BJ (cell line): ENCODE results near the gene TADA1. TPM values are rescaled to one million over a fixed set of nuclear protein-coding genes. Genes with fewer than 3 reads are reported as not detected.

Experiments used
- CTCF ChIA-PET: fragments of 350-600 bp; formaldehyde crosslinking; extraction: SDS; loops from one replicate; lab custom pipeline; 2021; ENCODE audit warnings: antibody characterized with exemption, inconsistent platforms; lab: Yijun Ruan, JAX
- POLR2A ChIA-PET: fragments of 300-600 bp; sonication (Branson Sonifier 250); formaldehyde crosslinking; extraction: SDS; loops from one replicate; lab custom pipeline; 2021; ENCODE audit warnings: antibody characterized with exemption; lab: Charles Lee
- DNase-seq: peaks from one replicate; pipeline ENCODE4 v3.0.0-alpha.2; 2011; ENCODE audit warnings: low read depth
- H3K27me3 ChIP-seq: 2 replicates; pipeline ENCODE4 v1.6.0; 2011; ENCODE audit warnings: low read length; ENCODE audit not compliant: control insufficient read depth, insufficient read depth
- H3K36me3 ChIP-seq: 2 replicates; pipeline ENCODE4 v1.5.1; 2011; ENCODE audit warnings: low read length; ENCODE audit not compliant: control insufficient read depth, insufficient read depth
- H3K4me3 ChIP-seq: 2 replicates; pipeline ENCODE4 v1.5.1; 2011; ENCODE audit warnings: low read depth, mild to moderate bottlenecking, control low read depth, low read length
- CTCF ChIP-seq: IDR thresholded peaks from 2 replicates; pipeline ENCODE4 v1.5.1; 2011; ENCODE audit warnings: low read depth, mild to moderate bottlenecking, control low read depth, inconsistent platforms, low read length, moderate library complexity; ENCODE audit not compliant: insufficient read depth
- polyA plus RNA-seq: library from polyadenylated mRNA; depleted of rRNA; stranded (reverse); fragments of >200 nt; gene quantifications from 2 replicates; pipeline ENCODE4 v1.2.3, GENCODE V29; 2011

Gene TADA1
- polyA plus RNA-seq, 1 experiment: 6.6 TPM

GRCh38 chr1:166874464-166874863, 1.6 kb downstream of the TADA1 start:
- H3K4me3 ChIP-seq: no peak overlapping the region
- no peak for DNase-seq
- ChIA-PET POLR2A (no interaction called here), CTCF (no interaction called here)
- H3K27me3 ChIP-seq: no peaks in the 10 kb centered on the region
- no peak for TF ChIP-seq CTCF
- no peaks in the 10 kb centered on the region for H3K36me3 ChIP-seq

DNA sequence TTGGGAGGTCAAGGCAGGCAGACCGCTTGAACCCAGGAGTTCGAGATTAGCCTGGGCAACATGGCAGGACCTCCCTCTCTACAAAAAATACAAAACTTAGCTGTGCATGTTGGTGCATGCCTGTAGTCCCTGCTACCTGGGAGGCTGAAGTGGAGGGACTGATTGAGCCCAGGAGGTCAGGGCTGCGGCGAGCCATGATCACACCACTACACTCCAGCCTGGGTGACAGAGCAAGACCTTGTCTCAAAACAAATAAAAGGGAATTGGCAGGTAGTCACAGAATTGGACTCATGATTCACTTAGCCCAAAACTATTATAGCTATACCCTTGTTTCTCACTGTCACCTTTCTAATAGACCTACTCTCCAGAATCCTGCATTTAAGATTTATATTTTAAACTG, 5.5 kb downstream of the TADA1 start:
- no peak overlapping the region for H3K4me3 ChIP-seq
- H3K36me3 ChIP-seq: no peaks in the 10 kb centered on the region; the same call in 1 of the 2 replicates
- H3K27me3 ChIP-seq: no peaks in the 10 kb centered on the region
- no peak for TF ChIP-seq CTCF
- ChIA-PET CTCF (interaction anchor here (1.2 kb wide), 1 partner anchor 18 kb away, joined by 3 read pairs; no protein-coding TSS in a partner anchor), POLR2A (no interaction called here)
- DNase-seq: no peak

DNA sequence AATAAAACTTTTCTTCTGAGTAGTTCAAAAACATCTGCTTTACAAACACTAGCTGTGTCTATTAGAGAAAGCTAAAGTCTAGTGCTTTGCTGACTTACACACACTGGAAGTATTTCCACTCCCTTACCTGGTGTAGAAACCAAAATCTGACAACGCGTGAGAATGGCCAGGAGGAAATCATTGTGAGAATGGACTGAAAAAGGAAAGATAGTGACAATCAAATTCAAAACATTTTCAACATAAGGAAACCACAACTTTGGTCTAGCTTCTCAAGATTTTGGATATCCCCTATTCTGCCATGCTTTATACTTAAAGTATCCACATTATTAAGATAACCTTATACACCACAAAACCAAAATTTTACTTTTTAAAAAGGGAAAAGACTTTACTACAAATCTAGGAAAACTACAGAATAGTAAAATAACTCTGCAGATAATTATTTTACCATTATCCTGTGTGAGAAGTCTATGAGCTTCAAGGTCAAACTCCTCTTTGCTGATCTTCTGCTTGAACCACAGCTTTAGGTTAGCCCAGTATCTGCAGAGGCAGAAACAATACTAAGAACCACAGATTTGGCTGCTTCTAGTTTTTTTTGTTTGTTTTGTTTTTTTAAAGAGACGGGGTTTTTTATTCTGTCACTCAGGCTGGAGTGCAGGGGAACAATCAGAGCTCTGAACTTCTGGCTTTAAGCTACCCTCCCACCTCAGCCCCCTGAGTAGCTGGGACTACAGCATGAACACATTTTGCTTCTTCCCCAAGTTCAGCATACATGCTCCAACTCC, 6.6 kb downstream of the TADA1 start:
- no peaks in the 10 kb centered on the region; the same call in 1 of the 2 replicates for H3K36me3 ChIP-seq
- H3K4me3 ChIP-seq: no peak overlapping the region
- TF ChIP-seq CTCF: no peak
- no peak for DNase-seq
- H3K27me3 ChIP-seq: no peaks in the 10 kb centered on the region
- ChIA-PET POLR2A (no interaction called here), CTCF (interaction anchor here (0.6 to 1.3 kb wide), 8 partner anchors 10 to 1475 kb away, joined by 3 to 5 read pairs (median 3); no protein-coding TSS in a partner anchor)

- CTCF ChIA-PET: interaction anchor here (0.6 to 1.3 kb wide), 3 partner anchors 9 to 1474 kb away, joined by 3 to 5 read pairs (median 3); no protein-coding TSS in a partner anchor
- H3K27me3 ChIP-seq: no peaks in the 10 kb centered on the region
- H3K36me3 ChIP-seq: no peaks in the 10 kb centered on the region; the same call in 1 of the 2 replicates
- POLR2A ChIA-PET: no interaction called here
- no peak overlapping the region for H3K4me3 ChIP-seq
- no peak for TF ChIP-seq CTCF
- DNase-seq: no peak
Measured at GRCh38 chr1:166868639-166869038, 7.4 kb downstream of the TADA1 start.

DNA sequence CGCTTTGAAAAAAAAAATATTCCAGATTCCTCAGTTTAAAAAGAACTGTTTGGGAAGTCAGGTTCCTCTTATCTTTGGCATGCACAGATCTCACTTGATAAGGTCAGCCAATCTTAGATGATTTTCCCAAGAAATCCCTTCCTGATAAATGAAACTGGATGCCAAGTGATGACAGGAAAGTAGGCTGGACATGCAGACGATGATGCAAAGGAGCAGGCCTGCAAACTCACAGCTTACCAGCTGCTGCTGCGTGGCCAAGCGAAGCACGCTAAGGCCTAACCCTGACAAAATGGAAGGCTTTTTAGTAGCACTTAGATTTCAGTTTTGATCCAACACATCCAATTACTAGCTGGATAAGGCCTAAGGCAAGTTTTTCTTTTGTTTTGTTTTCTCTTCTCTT, 10.1 kb downstream of the TADA1 start:
- Histone ChIP-seq H3K27me3 (no peaks in the 10 kb centered on the region), H3K4me3 (no peak overlapping the region), H3K36me3 (peaks cover 1% of the 10 kb centered on the region; the same call in 1 of the 2 replicates)
- DNase-seq: no peak
- ChIA-PET CTCF (no interaction called here), POLR2A (no interaction called here)
- TF ChIP-seq CTCF: no peak
